AG10803 (cell line): ENCODE results near the gene SNTG2.

Experiments used
- DNase-seq: peaks from one replicate; pipeline ENCODE4 v3.0.0; 2010; ENCODE audit warnings: low read depth
- H3K4me3 ChIP-seq: 2 replicates; pipeline ENCODE4 v1.5.1; 2011; ENCODE audit warnings: mild to moderate bottlenecking, low read length, control low read depth
- CTCF ChIP-seq: conservative IDR thresholded peaks from 2 replicates; pipeline ENCODE4 v1.5.1; 2011; ENCODE audit warnings: mild to moderate bottlenecking, low read length, control low read depth, inconsistent platforms

The SNTG2 gene

GRCh38 chr2:1181893-1182292 is 231.2 kb downstream of the SNTG2 start:
- H3K4me3 ChIP-seq: no peak overlapping the region
- TF ChIP-seq CTCF: no peak
- DNase-seq: no peak

DNA sequence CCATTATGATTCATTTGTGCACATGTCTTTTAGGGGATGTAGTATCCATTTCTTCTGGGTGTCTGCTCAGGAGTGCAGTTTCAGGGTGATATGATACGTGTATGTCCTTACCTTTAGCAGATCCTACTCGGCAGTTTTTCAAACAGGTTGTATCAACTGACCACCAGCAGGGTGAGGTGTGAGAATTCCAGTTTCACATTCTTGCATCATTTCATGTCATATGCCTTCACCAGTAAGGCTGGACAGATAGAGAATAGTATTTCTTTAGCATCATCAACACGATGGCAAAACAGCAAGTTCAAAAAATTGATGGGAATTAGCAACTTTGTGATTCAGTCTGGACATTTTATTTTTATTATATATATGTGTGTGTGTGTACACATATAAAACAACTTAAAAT is 232.7 kb downstream of the SNTG2 start:
- no peak overlapping the region for H3K4me3 ChIP-seq
- DNase-seq: no peak
- TF ChIP-seq CTCF: no peak

- H3K4me3 ChIP-seq: no peak overlapping the region
- no peak for DNase-seq
- TF ChIP-seq CTCF: no peak
Measured at GRCh38 chr2:1186421-1186820, 235.8 kb downstream of the SNTG2 start.

GRCh38 chr2:1187189-1187588 is 236.5 kb downstream of the SNTG2 start:
- no peak for TF ChIP-seq CTCF
- DNase-seq: no peak
- H3K4me3 ChIP-seq: no peak overlapping the region

DNA sequence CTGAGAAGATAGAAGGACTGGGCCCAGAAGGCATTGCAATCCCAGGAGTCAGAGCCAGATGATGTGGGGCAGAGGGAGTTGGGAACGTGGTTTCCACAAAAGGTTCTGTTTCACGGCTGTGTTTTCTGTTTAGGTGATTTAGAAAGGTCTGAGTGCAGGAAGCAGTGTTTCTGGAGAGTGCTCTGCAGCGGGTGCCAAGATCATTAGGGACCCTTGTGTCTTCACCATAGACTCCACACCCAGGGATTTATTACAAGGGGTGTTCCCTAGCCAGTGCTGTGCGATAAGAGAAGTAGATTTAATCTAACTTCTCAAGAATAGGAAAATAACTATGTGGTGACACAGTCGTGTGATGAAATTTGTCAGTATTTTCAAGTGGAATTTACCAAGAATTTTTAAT is 241.5 kb downstream of the SNTG2 start:
- no peak for DNase-seq
- H3K4me3 ChIP-seq: no peak overlapping the region
- no peak for TF ChIP-seq CTCF

DNA sequence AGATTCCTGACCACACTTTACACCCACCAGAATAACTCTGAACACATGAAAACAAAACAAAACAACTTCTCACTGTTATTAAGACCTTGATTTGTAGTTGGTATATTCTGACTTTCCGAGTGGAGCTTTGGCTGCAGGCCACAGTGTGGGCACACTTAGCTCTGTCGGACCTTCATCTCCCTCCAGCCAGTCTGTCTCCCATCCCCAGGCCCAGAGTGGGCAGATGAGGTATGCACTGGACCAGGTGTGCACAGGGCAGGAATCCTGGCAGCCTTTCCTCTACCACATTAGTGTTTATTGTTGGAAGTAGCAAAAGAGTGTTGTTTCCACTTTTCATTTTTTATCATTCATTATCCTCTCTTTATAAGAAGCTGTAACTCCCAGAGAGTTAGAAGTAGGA is 243.2 kb downstream of the SNTG2 start:
- no peak overlapping the region for H3K4me3 ChIP-seq
- no peak for DNase-seq
- no peak for TF ChIP-seq CTCF

DNA sequence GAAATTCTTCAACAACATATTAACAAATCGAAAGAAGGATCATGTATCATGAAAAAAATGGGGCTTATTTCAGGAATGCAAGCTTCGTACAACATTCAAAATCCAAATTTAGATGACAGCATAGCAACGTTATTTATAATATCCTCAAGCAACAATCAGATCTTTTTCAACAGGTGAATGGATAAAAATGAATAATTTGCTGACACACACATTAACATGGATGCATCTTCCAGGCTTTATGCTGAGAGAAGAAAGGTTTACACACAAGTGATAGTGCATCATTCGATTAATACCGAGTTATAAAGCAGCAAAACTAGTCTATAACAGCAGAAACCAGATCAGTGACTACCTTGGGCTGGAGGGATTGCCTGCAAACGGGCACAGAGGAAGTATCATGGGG is 253.1 kb downstream of the SNTG2 start:
- no peak for TF ChIP-seq CTCF
- no peak overlapping the region for H3K4me3 ChIP-seq
- no peak for DNase-seq
